IMR-90 (cell line): ENCODE data around the gene MGME1. TPM values are rescaled to one million over a fixed set of nuclear protein-coding genes. Genes with fewer than 3 reads are reported as not detected.
A peak's percentile ranks its signal among the peaks of the same experiment; 100 is the strongest.

Experiments used
- ATAC-seq: fragments of 200-7000 bp; cut with Tn5 transposase; 2 replicates; pipeline ENCODE4 v1.9.1; 2020; ENCODE audit warnings: low read depth, mild to moderate bottlenecking, moderate library complexity
- BruUV-seq: library from RNA; stranded (reverse); fragments of 400-500 nt; replicated peaks from 2 replicates; lab custom pipeline; 2021; lab: Mats Ljungman, UMichigan
- CTCF ChIA-PET: fragments of 300-600 bp; formaldehyde crosslinking; extraction: SDS; loops from one replicate; lab custom pipeline; 2021; ENCODE audit warnings: antibody characterized with exemption; lab: Yijun Ruan, JAX
- POLR2A ChIA-PET: fragments of 300-600 bp; sonication (Branson Sonifier 250); formaldehyde crosslinking; loops from one replicate; lab custom pipeline; 2022; ENCODE audit warnings: antibody characterized with exemption; ENCODE audit not compliant: unreplicated experiment; lab: Charles Lee
- DNase-seq: peaks from one replicate; pipeline ENCODE4 v3.0.0; 2013
- H2AFZ ChIP-seq: replicated peaks from 2 replicates; pipeline ENCODE3; 2013; ENCODE audit warnings: low read length, mild to moderate bottlenecking; ENCODE audit not compliant: poor library complexity
- H2AK5ac ChIP-seq: 2 replicates; pipeline ENCODE4 v1.6.1; 2013; ENCODE audit warnings: low read depth, low read length, inconsistent platforms
- H2AK9ac ChIP-seq: replicated peaks from 2 replicates; pipeline ENCODE3; 2013; ENCODE audit warnings: mild to moderate bottlenecking, low read depth, low read length, moderate library complexity; ENCODE audit not compliant: poor library complexity
- H2BK120ac ChIP-seq: 2 replicates; pipeline ENCODE4 v1.6.1; 2013; ENCODE audit warnings: low read depth, low read length, inconsistent platforms
- H2BK15ac ChIP-seq: 3 replicates; pipeline ENCODE4 v1.6.1; 2013; ENCODE audit warnings: low read depth, low read length, inconsistent platforms
- H2BK20ac ChIP-seq: 2 replicates; pipeline ENCODE4 v1.6.1; 2013; ENCODE audit warnings: low read depth, mild to moderate bottlenecking, inconsistent platforms, low read length, moderate library complexity
- H2BK5ac ChIP-seq: 2 replicates; pipeline ENCODE4 v1.6.1; 2013; ENCODE audit warnings: mild to moderate bottlenecking, low read depth, low read length, inconsistent platforms; ENCODE audit not compliant: poor library complexity, severe bottlenecking
- H3K14ac ChIP-seq: replicated peaks from 2 replicates; pipeline ENCODE4 v1.6.1; 2013; ENCODE audit warnings: low read depth, low read length, inconsistent platforms
- H3K18ac ChIP-seq: 2 replicates; pipeline ENCODE4 v1.6.1; 2013; ENCODE audit warnings: low read depth, low read length, control low read depth
- H3K23ac ChIP-seq: 2 replicates; pipeline ENCODE4 v1.6.1; 2013; ENCODE audit warnings: low read depth, low read length, inconsistent platforms
- H3K27ac ChIP-seq: 2 replicates; pipeline ENCODE4 v1.5.1; 2013; ENCODE audit warnings: mild to moderate bottlenecking, control low read depth, low read length; ENCODE audit not compliant: insufficient read depth
- H3K27me3 ChIP-seq: 2 replicates; pipeline ENCODE4 v1.6.1; 2013; ENCODE audit warnings: low read length; ENCODE audit not compliant: control insufficient read depth, insufficient read depth
- H3K36me3 ChIP-seq: 2 replicates; pipeline ENCODE4 v1.6.1; 2013; ENCODE audit warnings: low read length, mixed read lengths; ENCODE audit not compliant: control insufficient read depth, insufficient read depth
- H3K4ac ChIP-seq: 2 replicates; pipeline ENCODE4 v1.6.1; 2013; ENCODE audit warnings: low read depth, low read length, inconsistent platforms
- H3K4me1 ChIP-seq: 2 replicates; pipeline ENCODE4 v1.6.1; 2013; ENCODE audit warnings: low read length, mixed read lengths; ENCODE audit not compliant: control insufficient read depth, insufficient read depth
- H3K4me2 ChIP-seq: 2 replicates; pipeline ENCODE4 v1.6.1; 2013; ENCODE audit warnings: low read depth, mild to moderate bottlenecking, control low read depth, low read length, moderate library complexity
- H3K4me3 ChIP-seq: 2 replicates; pipeline ENCODE4 v1.5.1; 2013; ENCODE audit warnings: low read depth, mild to moderate bottlenecking, control low read depth, low read length, moderate library complexity; ENCODE audit not compliant: insufficient read depth
- H3K56ac ChIP-seq: 2 replicates; pipeline ENCODE4 v1.6.1; 2013; ENCODE audit warnings: low read length, inconsistent platforms; ENCODE audit not compliant: insufficient read depth; ENCODE audit errors: extremely low read depth
- H3K79me1 ChIP-seq, 2 experiments: 2 replicates each; pipeline ENCODE4 v1.6.1; 2013; ENCODE audit warnings: low read length in 2 of 2, inconsistent platforms in 1 of 2, low read depth in 1 of 2
- H3K9ac ChIP-seq: 2 replicates; pipeline ENCODE4 v1.6.1; 2013; ENCODE audit warnings: low read depth, low read length, control low read depth
- H3K9me1 ChIP-seq: 2 replicates; pipeline ENCODE4 v1.6.1; 2013; ENCODE audit warnings: low read length, inconsistent platforms; ENCODE audit not compliant: insufficient read depth
- H3K9me3 ChIP-seq: 2 replicates; pipeline ENCODE4 v1.6.1; 2013; ENCODE audit warnings: low read length; ENCODE audit not compliant: control insufficient read depth, insufficient read depth
- H4K20me1 ChIP-seq: 2 replicates; pipeline ENCODE4 v1.6.1; 2013; ENCODE audit warnings: low read length, inconsistent platforms; ENCODE audit not compliant: insufficient read depth
- H4K5ac ChIP-seq: 2 replicates; pipeline ENCODE4 v1.6.1; 2013; ENCODE audit warnings: mild to moderate bottlenecking, low read depth, low read length, control low read depth
- H4K8ac ChIP-seq, 2 experiments: 2 replicates each; pipeline ENCODE4 v1.6.1; 2013; ENCODE audit warnings: low read depth in 2 of 2, low read length in 2 of 2, control low read depth in 1 of 2, inconsistent platforms in 1 of 2
- H4K91ac ChIP-seq: 2 replicates; pipeline ENCODE4 v1.6.1; 2013; ENCODE audit warnings: low read depth, low read length, inconsistent platforms; ENCODE audit not compliant: insufficient read depth
- CEBPB ChIP-seq: IDR thresholded peaks from 2 replicates; pipeline ENCODE4 v1.6.1; 2012; ENCODE audit warnings: low read depth, low read length, improper control_type of control experiment
- MAFK ChIP-seq: IDR thresholded peaks from 2 replicates; pipeline ENCODE4 v1.6.1; 2012; ENCODE audit warnings: low read depth, low read length, improper control_type of control experiment
- USF2 ChIP-seq: fragments of 150-350 bp; IDR thresholded peaks from 2 replicates; pipeline ENCODE4 v1.6.1; 2017; ENCODE audit warnings: mild to moderate bottlenecking, antibody characterized with exemption, low read length, low read depth
- WGBS, 2 experiments: methylation state at CpG; one replicate each; pipeline versions ENCODE4 v1.1.5 to v1.1.7; 2013; ENCODE audit warnings: missing lambda C conversion rate in 2 of 2; ENCODE audit not compliant: insufficient read length in 1 of 2; ENCODE audit errors: extremely low coverage in 2 of 2; 5-methylcytosine and 5-hydroxymethylcytosine counted together
- dilution Hi-C: fragments of 300-500 bp; cut with HindIII; formaldehyde crosslinking; loops from one replicate; pipeline ENCODE4 v1.14.3; 2018; ENCODE audit warnings: low sequenced_read_pairs; ENCODE audit not compliant: unreplicated experiment
- in situ Hi-C: fragments of 300-500 bp; cut with MboI; formaldehyde crosslinking; loops from 3 replicates; pipeline ENCODE4 v1.14.3; 2019; ENCODE audit warnings: low sequenced_read_pairs, inconsistent platforms, mixed read lengths
- intact Hi-C: fragments of 100-400 bp; cut with micrococcal nuclease; formaldehyde crosslinking; loops from 2 replicates; pipeline ENCODE4 v1.10.0; 2022
- microRNA-seq, 2 experiments: library from miRNA; stranded (forward) in 1 of 2; unstranded in 1 of 2; fragments of 10-50 nt in 1 of 2; fragments of <30 nt in 1 of 2; gene quantifications in 1 of 2; microRNA quantifications in 1 of 2; one replicate each; pipeline versions ENCODE3 to v1.1.0; 2013 to 2020; ENCODE audit not compliant: insufficient read depth in 1 of 2, insufficient read length in 1 of 2, unreplicated experiment in 1 of 2
- polyA plus RNA-seq, 3 experiments: library from polyadenylated mRNA; depleted of rRNA; stranded (reverse); fragments of >200 nt; gene quantifications; 2 replicates each; pipeline ENCODE4 v1.2.3, GENCODE V29; 2012; ENCODE audit warnings: low replicate concordance in 1 of 3
- small RNA-seq, 5 experiments: library from RNA; depleted of rRNA; stranded (forward); fragments of <200 nt; gene quantifications; one replicate each; pipeline ENCODE3, GENCODE V24; 2012
- total RNA-seq: library from RNA; depleted of rRNA; stranded (reverse); fragments of >200 nt; gene quantifications from 2 replicates; pipeline ENCODE4 v1.2.3, GENCODE V29; 2012; rRNA removed

MGME1 gene
- total and polyA plus RNA-seq, 2 of the 4 experiments (the other 2 are of a cell fraction) = 7.2 to 9.3 TPM

GRCh38 chr20:18039063-18039462 is 70.2 kb downstream of the MGME1 start:
- TF ChIP-seq CEBPB (no peak), USF2 (no peak), MAFK (peak; percentile 97)
- Histone ChIP-seq H4K8ac (no peak overlapping the region), H3K4ac (no peak overlapping the region), H3K23ac (no peak overlapping the region), H3K27me3 (peaks cover 9% of the 10 kb centered on the region), H2AFZ (no peak overlapping the region), H4K20me1 (no peaks in the 10 kb centered on the region), H2BK20ac (no peak overlapping the region), H3K9me3 (peaks cover 3% of the 10 kb centered on the region; the same call in 1 of the 2 replicates), H3K9ac (no peak overlapping the region), H2AK5ac (no peak overlapping the region), H3K27ac (no peak overlapping the region), H3K56ac (no peak overlapping the region), H2AK9ac (no peak overlapping the region), H3K4me3 (no peak overlapping the region), H3K18ac (no peak overlapping the region), H2BK120ac (no peak overlapping the region), H4K91ac (no peak overlapping the region), H3K4me2 (no peak overlapping the region), H3K9me1 (no peaks in the 10 kb centered on the region), H3K14ac (no peak overlapping the region), H2BK5ac (no peak overlapping the region), H4K5ac (no peak overlapping the region), H3K79me1 (no peaks in the 10 kb centered on the region), H3K36me3 (no peaks in the 10 kb centered on the region), H3K4me1 (no peaks in the 10 kb centered on the region), H2BK15ac (no peak overlapping the region)
- intact Hi-C loops = no loop called here
- ChIA-PET POLR2A (interaction anchor here (0.7 kb wide), 1 partner anchor 34 kb away, joined by 6 read pairs; no protein-coding TSS in a partner anchor), CTCF (interaction anchor here (1.0 kb wide), 1 partner anchor 10 kb away, joined by 3 read pairs; no protein-coding TSS in a partner anchor)
- in situ Hi-C loops = no loop called here
- DNase-seq = no peak
- dilution Hi-C loops = no loop called here
- no TSS peak for BruUV-seq
- ATAC-seq = no peak
- WGBS, 2 experiments = 50% methylated on average over 1 of the region's 5 CpGs; no CpG with 5 or more reads in 1 of the 2 experiments

Small RNA genes within 50 kb of the gene (microRNA-seq; reads per million reads assigned to microRNA genes)
- 89.9 reads per million, percentile 80 among the genes with 10 or more reads in this experiment for gene SNORD17 (ENCODE audit: insufficient read depth, insufficient read length)

Small RNA genes within 50 kb of the gene (small RNA-seq; reads per million reads assigned to genes)
- gene SNORD17 = 94.0 to 1,725 (median 323) reads per million in 5 experiments

Other genes starting within 250 kb of the MGME1 start
- gene SNX5, start 224 bp upstream of the MGME1 start, total RNA-seq = 65.4 and 85.0 TPM in 2 replicates
- gene SNX5, start 224 bp upstream of the MGME1 start, polyA plus RNA-seq (2012; rRNA removed) = 76.7 and 92.8 TPM in 2 replicates
- gene OVOL2, start 88.9 kb downstream of the MGME1 start, total RNA-seq = not detected in 2 replicates
- gene OVOL2, start 88.9 kb downstream of the MGME1 start, polyA plus RNA-seq (2012; rRNA removed) = not detected in 2 replicates
- gene KAT14, start 168.8 kb downstream of the MGME1 start, total RNA-seq = 12.4 and 15.3 TPM in 2 replicates
- gene KAT14, start 168.8 kb downstream of the MGME1 start, polyA plus RNA-seq (2012; rRNA removed) = 5.9 and 6.7 TPM in 2 replicates
- gene PET117, start 168.8 kb downstream of the MGME1 start, total RNA-seq = 3.9 and 12.8 TPM in 2 replicates
- gene PET117, start 168.8 kb downstream of the MGME1 start, polyA plus RNA-seq (2012; rRNA removed) = 7.8 and 8.3 TPM in 2 replicates